ENCODE data around the gene C11orf16.
"Not testable (repeated sequence)": the region's sequence is repeated elsewhere in the genome, so short reads cannot be mapped to it uniquely, and the experiment has no call there.

C11orf16 gene

DNA sequence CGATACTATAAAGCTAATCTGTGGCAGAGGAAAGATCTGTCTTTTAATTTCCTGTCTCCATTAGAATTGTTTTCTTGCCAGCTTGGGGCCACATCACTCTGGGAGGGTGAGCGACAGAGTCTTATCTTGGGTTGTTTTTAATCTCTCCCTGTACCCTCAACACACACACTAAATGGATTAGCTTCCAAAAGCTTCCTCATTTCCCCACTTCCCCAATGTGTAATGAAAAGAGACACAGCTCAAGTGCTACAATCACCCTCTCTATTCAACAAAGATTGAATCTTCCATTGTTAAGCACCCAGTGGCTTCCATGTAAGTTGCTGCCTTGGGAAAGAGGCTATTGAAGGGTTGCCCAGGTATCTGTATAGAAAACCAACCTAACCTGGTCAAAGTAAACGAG is 16.1 kb upstream of the C11orf16 start:
- TF ChIP-seq, protein P1, sequence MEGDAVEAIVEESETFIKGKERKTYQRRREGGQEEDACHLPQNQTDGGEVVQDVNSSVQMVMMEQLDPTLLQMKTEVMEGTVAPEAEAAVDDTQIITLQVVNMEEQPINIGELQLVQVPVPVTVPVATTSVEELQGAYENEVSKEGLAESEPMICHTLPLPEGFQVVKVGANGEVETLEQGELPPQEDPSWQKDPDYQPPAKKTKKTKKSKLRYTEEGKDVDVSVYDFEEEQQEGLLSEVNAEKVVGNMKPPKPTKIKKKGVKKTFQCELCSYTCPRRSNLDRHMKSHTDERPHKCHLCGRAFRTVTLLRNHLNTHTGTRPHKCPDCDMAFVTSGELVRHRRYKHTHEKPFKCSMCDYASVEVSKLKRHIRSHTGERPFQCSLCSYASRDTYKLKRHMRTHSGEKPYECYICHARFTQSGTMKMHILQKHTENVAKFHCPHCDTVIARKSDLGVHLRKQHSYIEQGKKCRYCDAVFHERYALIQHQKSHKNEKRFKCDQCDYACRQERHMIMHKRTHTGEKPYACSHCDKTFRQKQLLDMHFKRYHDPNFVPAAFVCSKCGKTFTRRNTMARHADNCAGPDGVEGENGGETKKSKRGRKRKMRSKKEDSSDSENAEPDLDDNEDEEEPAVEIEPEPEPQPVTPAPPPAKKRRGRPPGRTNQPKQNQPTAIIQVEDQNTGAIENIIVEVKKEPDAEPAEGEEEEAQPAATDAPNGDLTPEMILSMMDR (IDR thresholded peaks at IDR 0.05; ENCODE audit: low read depth, low read length, missing control alignments), result no peak
- no peak overlapping the region for H3K4me3 ChIP-seq (replicated peaks; ENCODE audit: low read depth, low read length)
- DNase-seq (ENCODE audit: extremely low read depth, low read depth), result no peak

DNA sequence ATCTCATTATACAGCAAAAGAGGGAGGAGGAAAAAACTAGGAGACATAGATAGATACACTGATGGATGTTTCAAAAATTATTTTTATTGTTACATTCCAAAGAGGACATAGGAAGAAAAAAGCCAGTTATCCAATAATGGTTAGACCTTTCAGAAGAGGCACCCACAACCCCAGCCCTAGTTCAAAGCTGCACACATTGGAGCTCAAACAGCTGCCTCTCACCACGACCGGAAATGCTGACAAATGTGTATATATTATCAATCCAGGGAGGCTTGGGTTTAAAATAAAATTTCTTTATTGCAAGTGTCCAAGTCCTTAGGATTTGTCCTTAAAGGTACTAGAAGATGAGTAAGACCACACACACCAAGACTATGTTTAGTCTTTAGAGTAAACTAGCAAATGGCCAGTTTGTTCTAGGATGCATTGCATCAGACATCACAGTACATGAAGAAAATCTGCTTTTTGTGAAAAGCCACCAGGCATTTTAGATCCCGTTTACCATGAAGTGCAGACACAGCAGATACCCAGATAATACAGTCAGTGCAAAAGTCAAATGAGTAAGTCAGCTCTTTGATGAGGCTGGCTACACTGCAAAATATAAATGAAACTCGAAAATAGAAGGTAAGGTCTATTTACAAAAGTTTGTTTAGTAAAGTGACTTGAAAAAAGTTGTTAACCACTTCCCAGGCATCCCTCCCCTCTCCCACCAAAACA is 14.6 kb upstream of the C11orf16 start:
- DNase-seq (ENCODE audit: extremely low read depth, low read depth), result no peak
- no peak overlapping the region for H3K4me3 ChIP-seq (replicated peaks; ENCODE audit: low read depth, low read length)
- TF ChIP-seq, protein P1 (IDR thresholded peaks at IDR 0.05; ENCODE audit: low read depth, low read length, missing control alignments), result no peak

DNA sequence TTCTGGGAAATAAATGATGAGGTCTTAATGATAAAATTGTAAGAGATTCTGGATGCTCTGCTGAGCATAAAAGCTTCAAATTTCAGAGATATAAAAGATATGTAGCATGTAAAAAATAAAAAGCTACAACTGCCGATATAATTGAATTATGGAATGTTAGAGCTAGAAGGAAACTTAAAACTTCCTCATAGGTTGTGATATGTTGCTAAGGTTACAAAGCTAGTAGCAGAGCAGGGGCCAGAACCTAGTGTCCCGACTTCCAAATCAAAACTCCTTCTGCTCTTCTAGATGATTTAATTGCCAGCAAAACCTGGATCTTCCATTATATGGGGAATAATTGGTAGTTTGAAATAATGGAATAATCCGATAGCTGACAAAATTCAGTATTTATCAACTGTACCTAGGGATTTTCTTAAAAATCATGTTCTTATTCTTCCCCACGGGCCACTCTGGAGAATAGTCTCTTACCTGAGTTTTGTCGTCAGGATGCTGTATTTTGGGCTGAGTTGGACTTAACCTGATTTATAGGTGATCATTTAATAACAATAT is 9.8 kb upstream of the C11orf16 start, which contains the start of gene ASCL3:
ASCL3 (minus strand) TSS at position 499 of the 549 bp plus-strand sequence. CDS start 4,855 bp downstream, outside the sequence.
- TF ChIP-seq, protein P1 (IDR thresholded peaks at IDR 0.05; ENCODE audit: low read depth, low read length, missing control alignments), result no peak
- no peak for DNase-seq (ENCODE audit: extremely low read depth, low read depth)
- no peak within 1 kb of the TSS for H3K4me3 ChIP-seq (replicated peaks; ENCODE audit: low read depth, low read length)

DNA sequence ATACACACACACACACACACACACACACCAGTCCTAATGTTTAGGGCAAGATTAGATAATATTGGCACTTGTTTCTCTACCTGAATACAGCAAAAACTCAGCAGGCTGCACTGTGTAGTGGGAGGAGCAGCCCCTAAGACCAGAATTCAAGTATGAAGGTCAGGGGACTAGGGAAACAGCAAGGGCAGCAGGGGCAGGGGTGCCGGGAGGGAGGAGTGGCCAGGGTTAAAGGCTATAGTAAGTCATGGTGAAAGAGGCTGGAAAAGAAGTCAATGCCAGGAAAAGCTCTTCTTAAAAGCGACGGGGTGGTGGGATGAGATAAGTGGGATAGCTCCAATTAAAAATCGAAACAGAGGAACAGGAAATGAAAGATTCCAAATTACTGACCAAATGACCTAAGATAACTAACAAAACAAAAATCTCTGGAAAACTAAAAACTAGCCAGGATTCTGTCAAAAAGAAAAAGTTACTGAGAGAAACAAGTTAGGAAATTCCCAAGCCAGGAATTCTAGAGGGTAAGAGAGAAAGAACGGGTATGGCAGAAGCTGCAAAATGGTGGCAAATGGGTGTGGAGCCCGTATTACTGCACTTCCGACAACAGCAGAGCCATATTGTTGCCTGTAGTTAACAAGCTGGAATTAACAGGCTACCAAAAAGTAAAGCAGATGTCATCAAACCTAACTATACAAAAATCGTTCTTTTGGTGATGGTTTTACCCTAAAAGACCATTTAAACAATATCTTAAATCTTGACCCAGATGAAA is 8.8 kb upstream of the C11orf16 start:
- TF ChIP-seq, protein P1 (IDR thresholded peaks at IDR 0.05; ENCODE audit: low read depth, low read length, missing control alignments), result no peak
- no peak overlapping the region for H3K4me3 ChIP-seq (replicated peaks; ENCODE audit: low read depth, low read length)
- DNase-seq (ENCODE audit: extremely low read depth, low read depth), result no peak

DNA sequence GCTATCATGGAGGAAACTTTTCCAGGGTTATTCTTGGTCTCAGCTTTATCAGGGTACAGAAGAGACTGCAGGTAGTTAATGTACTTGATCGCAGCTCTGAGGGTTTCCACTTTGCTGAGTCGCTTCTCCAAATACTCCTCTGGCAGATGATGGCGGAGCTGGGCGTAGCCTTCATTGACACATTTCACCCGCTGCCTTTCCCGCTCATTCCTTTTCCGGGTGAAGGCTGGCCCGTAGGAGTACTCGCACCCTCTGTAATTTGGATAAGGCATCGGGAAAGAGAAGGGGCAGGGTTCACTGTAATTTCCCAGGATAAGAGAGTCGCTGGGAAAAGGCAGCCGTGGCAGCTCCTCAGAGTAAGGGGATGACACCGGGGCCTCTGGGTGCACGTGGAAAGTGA is 4.9 kb upstream of the C11orf16 start:
- TF ChIP-seq, protein P1 (IDR thresholded peaks at IDR 0.05; ENCODE audit: low read depth, low read length, missing control alignments), result no peak
- no peak overlapping the region for H3K4me3 ChIP-seq (replicated peaks; ENCODE audit: low read depth, low read length)
- no peak for DNase-seq (ENCODE audit: extremely low read depth, low read depth)

DNA sequence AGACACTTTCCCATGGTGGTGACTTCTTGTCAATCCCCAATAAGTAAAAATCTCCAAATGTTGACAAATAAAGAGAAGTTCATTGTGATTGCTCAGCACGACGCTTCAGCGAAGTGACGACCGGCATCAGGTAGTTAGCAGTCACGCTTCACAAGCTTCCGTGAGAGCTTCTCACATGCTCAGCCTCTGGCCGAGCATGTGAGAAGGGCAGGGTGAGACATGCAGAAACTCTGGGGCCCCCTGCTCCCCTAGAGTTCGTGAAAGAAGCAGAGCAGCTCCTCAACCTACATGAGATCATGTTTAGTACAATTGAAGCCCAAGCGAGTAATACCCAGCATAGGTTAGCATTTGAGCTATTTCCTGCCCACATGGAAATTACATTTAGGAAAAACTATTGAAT is 4.4 kb upstream of the C11orf16 start:
- no peak for DNase-seq (ENCODE audit: extremely low read depth, low read depth)
- H3K4me3 ChIP-seq (replicated peaks; ENCODE audit: low read depth, low read length), result no peak overlapping the region
- TF ChIP-seq, protein P1 (IDR thresholded peaks at IDR 0.05; ENCODE audit: low read depth, low read length, missing control alignments), result no peak

DNA sequence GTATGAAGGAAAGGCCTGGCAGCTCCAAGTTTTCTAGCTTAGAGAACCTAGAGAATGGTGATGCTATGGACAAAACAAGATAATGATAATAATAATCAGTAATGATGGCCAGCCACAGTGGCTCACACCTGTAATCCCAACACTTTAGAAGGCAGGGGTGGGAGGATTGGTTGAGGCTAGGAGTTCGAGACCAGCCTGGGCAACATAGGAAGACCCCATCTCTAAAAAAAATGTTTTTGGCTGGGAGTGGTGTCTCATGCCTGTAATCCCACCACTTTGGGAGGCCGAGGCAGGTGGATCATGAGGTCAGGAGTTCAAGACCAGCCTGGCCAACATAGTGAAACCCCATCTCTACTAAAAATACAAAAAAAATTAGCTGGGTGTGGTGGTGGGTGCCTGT is 3.0 kb upstream of the C11orf16 start:
- not testable (repeated sequence) for H3K4me3 ChIP-seq (replicated peaks; ENCODE audit: low read depth, low read length); DNase-seq (ENCODE audit: extremely low read depth, low read depth)
